HG03521 (cell line): Measurements from ENCODE around the gene LRP5.

ENCODE experiments used
- ATAC-seq: cut with Tn5 transposase; IDR thresholded peaks from one replicate; pipeline ENCODE4 v1.9.1; 2021; ENCODE audit warnings: mild to moderate bottlenecking, moderate library complexity; ENCODE audit not compliant: unreplicated experiment

The LRP5 gene

DNA sequence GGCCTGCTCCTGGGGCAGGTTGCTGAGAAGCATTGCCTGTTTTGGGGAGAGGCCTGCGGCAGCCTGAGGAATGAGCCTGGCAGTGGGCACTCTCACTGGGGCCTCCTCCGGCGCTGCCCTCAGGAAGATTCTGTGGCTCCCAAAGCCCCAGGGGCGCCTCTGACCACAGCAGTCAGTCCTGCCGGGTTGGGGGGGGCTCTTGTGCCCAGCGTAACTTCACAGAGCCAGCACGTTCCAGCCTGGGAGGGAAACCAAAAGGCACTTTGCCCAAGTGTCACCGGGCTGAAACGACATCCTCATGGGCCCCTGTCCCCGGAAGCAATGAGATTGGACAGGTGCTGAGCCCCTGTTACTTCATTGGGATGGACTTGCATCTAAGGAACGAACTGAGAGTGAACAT is 4.3 kb upstream of the LRP5 start:
- ATAC-seq: no peak

DNA sequence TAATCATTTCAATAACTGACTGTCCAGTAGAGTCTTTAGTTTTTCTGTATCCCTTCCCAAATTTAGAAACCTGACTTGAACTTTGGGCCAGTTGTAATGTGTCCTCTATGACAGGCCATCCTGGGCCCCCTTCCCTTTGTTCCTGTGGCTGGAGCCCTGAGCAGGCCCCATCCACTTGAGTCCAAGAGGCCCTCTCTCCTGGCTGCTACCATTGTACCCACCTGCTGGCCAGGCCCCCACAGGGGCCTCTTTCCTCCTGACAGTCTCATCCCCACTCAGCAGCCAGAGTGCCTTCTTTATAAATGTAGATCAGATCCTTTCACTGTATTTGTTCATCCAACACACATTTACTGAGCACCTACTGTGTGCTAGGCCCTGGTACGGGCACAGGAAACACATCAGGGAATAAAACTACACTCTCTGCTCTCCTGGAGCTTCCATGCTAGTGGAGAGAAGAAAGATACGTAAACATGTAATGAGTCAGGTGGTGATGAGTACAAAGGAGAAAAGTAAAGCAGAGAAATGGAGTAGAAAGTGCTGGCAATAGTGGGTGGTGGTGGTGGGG is 2.7 kb upstream of the LRP5 start:
- no peak for ATAC-seq

DNA sequence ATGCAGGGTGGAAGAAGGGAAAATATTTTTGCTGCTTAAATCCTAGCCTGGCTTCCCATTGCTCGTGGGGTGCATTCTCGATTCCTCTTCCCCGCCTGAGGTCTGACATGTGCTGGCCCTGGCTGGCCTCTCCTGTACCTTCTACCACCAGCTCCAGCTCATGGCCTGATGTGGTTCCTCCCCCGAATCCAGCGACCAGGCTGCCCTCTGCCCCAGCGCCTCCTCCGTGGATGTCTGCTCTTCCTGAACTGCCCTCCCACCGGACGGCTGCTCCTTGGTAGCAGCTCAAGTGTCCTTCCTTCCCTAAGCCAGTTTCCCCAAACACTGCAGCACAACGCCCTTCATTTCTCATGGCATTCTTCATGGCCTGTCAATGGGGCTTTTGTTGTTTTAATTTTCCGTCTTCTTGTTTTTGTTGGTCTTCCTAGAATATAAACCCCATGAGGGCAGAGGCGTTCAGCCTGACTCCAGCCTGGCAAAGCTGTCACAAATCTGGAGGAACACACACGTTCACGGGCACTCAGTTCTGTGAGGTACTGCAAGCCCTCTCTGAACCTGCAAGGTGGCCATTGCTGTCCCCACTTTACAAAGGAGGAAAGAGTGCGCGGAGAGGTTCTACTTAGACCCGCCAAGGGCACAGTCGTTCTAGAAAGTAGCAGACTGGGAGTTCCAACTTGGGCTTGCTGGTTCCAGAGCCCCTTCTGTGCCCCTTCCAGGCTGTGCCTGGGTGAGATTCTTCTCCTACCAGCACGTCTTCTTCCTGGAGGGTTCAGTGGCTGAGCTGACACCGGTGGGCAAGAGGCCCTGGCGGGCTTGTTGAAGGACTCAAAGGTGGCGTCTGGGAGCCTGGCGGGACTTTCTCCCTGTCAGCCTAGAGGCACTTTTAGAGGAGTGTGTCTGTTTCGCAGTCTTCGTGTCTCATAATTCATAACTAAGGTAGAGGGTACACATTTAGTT is 953 bp upstream of the LRP5 start:
- no peak for ATAC-seq

DNA sequence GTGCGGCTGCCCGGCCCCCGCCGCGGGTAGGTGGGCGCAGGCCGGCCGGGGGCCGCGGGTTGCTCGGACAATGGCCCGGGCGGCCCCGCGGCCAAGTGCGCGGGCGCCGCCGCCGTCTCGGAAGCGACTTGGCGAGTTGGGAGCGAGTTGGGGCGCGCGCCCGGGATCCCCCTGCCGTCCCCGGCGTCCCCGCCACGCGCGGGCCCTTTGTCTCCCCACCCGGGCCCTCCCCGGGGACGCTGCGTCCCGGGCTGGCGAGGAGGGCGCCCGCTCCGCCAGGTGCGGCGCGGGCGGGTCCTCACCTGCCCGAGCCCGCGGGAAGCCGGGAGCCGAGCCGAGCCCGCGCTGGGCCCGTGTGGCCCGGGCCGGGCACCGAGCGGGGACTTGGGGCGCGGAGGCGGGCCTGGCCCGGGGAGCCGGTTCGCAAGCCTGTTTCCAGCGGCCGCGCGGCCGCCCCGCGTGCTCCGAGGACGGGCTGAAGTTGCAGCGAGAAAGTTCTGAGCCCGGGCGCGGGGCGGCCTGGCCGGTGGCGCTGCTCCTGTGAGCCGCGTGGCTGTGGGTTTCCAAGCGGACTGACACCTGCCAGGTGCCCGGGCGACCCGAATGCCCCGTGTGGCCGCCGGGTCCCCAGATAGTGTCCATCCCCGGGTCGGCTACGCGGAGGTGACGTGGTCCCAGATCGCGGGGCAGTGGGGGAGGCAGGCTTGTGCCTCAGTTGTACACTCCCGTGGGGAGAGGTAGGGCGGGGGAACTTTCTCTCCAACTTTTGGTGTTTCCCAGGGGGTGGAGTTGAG is 586 bp downstream of the LRP5 start:
- ATAC-seq: no peak

DNA sequence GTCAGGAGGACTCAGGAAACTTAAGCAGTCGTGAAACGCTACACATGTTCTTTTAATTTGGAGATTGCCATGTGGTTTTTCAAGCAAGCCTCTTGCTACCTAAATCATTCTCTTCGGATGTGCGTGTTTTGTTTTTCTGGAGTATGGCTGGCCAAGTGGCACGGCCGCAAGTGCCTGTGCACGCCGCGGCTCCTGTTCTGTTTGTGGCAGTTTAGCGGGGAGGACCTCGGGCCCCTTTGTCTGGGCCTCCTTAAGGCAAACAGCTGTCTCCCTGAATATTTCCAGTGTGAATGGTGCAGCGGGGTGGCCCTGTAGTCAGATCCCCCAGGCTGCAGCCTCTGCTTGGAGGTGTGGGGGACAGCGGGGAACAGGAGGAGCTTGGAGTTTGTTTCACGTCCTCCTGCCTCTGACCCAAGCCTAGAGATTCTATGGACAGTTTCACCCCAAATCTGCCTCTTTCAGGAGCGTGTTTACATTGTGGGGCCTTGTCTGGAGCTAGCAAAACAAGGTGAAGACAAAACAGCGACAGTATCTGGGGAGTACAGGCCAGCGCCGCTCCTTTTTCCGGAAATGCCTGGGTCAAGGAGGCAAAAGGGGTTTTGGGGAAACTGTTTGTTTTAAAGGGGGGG is 1.3 kb downstream of the LRP5 start:
- ATAC-seq: no peak

DNA sequence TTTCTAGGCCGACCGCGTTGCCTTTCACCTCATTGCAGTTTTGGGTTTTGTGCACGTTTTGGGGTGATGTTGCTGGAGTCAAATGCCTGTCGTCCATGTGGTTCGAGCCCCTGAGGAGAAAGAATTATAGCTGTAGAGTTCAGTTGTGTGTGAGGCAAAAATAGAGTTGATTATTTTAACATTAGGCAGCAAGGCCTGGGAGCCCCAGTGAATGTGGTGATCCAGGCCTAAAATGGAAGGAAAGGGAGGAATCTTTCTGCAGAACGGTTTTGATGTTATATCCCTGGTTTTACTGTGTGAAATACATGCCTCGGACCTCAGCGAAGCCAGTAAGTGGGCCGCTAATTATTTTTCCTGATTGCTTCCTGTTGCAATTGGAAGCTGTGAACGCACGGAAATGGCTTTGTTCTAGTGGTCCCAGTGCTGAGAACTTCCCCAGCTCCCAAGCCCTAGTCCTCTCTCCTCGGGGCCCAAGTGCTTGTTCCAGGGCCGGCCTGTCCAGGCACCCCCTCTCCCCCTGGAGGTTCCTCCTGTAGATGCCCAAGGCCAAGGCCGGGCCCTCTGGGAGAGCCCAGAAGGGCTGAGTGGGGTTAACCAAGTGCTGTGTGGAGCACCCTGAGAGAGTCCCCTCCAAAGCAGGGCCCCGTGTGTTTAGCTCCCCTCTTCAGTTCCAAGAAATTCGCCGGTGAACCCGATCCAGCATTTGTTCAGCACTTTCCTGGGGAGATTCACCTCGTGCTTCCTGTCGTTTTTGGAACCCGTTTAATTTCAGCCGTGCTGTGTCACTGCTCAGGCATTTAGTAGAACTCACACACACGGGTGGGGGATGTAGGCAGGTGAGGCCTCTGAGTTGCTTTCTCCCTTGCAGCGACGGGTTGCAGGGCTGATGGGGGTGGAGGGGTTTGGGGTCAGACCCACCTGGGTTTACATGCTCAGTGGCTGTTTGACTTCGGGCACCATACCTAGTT is 2.1 kb downstream of the LRP5 start:
- no peak for ATAC-seq

DNA sequence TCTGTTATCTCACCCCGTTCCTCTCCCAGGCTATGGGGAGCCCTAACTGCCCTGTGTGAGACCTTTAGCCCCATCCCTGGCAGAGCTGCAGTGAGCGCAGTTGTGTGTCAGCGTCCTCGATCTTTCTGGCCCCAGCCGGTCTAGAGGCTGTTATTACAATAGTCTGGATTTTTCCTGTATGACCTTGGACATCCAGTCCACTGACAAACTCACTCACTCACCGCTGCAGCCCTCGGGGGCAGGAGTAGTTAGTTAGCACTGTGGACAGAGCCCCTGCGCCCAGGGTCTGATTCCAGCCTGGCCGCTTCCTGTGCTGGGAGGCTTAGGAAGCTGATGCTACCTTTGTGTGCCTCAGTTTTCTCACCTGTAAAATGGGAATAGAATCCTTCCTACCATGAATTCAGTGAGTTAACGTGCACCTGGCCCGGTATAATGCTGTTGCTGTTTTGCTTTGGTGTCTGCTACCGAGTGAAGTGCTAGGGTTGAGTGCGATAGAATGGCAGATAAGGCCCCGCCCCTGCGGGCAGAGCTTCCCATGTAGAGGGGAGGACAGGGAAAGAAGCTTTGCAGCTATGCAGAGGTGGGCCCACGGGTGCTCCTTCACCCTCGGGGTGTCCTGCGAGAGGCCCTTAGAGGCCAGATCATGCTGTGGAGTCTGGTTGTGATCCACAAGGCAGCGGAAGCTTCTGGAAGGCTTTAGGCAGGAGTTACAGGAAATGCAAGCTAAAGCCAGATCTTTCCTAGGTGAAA is 3.0 kb downstream of the LRP5 start:
- ATAC-seq: no peak

DNA sequence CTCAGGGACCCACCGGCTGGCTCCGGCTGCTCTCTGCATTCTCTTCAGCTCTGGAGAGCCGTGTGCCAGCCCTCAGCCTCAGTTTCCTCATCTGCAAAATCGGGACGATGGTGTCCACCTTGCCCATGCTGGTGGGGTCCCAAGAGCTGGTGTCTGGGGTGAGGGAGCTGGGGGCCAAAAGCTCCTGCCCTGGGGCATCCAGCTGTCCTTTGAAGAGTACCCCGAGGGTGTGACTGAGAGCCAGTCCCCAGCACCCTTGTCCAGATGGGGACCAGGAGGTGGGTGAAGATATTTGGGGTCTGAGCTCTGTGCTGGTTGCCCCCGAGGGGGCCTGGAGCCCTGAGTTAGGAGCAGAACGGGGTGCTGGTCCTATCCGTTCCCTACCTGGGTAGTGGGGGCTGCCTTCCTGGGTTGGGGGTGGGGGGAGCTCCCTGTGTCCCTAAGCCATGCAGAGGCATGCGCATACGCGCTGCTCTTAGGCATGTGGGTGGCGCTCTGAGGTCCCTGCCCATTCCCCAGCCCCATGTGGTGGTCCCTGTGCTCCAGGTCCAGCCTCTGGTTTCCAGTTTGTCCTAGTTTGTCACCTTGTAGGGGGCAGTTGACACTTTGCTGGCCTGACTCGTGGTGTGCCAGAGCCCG is 4.9 kb downstream of the LRP5 start:
- no peak for ATAC-seq

DNA sequence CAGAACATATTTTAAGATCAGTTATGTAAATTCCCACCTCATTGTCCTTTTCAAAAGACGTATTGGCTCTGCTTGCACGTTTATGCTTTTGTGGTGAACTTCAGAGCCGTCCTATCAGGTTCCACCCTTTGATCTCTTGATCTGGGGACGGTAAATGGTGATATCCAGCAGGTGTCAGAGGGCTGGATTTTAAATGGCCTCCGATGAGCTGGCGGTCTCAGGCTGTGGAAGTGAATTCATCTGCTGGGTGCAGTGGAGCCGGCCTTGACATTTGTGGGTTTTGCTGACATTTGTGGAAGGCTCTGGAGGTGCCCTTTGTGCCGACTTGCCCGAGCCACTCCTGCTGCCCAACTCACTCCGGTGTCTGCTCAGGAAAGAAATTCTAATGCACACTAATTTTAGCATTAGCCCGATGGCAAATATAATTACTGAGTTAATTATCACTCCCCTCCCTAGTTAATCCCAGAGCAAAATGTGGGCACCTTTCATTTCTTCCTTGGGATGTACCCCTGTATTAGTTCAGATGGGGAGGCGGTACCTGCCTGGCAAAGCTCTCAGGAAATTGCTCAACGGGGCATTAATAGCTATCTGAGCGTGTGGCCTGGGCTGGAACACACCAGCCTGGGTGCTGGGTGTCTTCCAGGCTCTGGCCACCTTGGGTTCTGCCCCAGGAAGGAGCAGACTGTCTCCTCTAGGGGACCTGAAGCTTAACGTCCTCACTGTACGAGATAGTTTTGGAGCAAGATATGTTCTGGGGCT is 9.1 kb downstream of the LRP5 start:
- no peak for ATAC-seq

DNA sequence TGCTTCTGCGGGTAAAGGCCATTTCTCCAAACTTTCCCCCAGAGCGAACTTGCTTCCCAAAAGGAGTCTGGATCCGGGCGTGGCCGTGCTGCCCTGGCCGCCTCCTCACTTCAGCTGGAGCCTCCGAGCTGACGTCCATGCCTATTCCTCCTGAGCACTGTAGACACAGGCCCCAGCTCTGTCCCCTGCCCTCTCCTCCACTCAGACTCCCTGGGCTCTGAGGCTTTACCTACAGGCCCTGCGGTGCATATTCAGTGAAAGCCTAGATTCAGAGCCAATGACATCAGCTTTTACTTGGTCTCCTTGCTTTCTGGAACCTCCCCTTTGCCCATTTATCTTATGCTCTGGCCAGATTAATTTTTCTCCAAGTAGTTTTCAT is 9.7 kb downstream of the LRP5 start:
- no peak for ATAC-seq

DNA sequence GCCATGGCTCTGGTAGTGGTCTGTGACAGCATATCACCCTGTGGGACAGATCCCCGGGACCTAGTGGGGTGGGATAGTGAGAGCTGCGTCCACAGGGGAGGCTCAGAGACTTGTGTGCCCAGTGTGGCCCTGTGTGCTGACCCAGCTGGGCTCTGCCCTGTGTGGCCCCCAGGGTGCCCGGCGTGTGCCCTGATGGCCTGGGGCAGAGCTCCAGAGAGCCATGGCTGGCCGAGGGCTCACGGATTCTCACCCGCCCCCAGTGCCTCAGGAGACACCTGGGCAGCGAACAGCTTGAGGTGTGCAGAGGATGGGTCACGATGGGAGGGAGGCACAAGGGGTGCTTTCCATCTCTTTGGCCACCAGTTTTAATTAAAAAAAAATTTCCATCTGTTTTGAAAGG is 11.8 kb downstream of the LRP5 start:
- no peak for ATAC-seq

DNA sequence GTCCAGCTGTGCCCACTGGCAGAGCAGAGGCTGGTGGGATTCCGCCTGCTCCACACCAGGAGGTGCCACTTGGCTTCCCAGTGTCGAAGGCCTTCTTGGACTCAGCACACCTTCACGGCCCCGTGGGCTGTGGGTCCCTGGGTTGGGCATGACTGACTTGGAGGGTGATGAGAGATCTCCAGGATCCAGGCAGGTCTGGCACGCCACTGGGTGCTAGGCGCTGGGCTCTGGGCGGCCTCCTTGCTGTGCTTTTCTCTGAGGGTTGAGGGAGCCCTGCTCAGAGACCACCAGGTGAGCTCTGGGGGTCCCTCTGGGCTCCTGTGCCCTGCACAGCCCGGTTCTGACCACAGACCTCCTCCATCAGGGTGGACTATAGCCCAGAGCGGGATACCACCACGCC is 12.3 kb downstream of the LRP5 start:
- no peak for ATAC-seq

DNA sequence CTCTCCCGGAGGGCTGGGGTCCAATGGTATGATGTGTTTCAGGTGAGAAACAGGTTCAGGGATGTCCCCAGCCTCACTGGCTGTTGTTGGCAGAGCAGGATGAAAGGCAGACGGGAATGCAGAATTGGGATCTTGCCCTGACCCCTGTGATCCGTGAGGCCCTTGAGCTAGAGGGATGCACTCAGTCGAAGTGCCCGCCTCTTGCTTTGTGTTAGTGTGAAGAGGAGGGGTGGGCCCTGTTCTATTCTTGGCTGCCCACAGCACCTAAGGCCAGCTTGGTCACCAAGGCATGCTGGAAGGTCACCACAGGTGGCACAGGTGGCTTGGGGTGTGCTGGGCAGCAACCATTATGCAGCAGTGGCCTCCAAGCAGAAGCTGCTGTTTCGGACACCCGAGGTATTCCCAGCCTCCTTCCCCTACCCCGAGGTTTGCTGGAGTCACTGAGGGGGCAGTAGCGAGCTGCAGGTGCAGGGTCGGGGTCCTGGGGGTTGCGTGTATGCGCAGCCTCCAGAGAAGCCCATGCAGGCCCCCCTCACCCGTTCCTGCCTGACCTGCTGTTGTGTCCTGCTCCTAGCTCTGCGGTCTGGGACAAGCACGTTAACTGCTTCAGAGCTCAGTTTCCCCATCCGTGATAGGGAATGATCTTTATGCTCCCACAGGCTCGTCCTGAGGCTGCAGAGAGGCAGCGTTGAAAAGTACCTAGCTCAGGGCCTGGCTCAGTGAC is 13.0 kb downstream of the LRP5 start:
- ATAC-seq: no peak

DNA sequence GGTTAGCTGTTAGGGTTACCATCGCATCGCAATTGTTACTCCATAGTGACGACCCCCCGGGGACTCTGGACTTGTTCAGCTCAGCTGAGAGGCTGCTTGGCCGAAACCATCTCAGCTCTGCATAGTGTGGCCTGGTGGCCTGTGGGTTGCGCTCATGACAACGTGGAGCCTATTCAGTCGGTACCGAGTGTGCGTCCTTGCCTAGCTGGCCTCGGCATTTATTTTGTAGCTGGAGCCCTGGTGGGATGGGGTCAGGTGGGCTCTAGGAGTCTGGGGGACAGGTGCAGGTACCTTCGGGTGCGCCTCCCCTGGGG is 13.5 kb downstream of the LRP5 start:
- ATAC-seq: no peak

DNA sequence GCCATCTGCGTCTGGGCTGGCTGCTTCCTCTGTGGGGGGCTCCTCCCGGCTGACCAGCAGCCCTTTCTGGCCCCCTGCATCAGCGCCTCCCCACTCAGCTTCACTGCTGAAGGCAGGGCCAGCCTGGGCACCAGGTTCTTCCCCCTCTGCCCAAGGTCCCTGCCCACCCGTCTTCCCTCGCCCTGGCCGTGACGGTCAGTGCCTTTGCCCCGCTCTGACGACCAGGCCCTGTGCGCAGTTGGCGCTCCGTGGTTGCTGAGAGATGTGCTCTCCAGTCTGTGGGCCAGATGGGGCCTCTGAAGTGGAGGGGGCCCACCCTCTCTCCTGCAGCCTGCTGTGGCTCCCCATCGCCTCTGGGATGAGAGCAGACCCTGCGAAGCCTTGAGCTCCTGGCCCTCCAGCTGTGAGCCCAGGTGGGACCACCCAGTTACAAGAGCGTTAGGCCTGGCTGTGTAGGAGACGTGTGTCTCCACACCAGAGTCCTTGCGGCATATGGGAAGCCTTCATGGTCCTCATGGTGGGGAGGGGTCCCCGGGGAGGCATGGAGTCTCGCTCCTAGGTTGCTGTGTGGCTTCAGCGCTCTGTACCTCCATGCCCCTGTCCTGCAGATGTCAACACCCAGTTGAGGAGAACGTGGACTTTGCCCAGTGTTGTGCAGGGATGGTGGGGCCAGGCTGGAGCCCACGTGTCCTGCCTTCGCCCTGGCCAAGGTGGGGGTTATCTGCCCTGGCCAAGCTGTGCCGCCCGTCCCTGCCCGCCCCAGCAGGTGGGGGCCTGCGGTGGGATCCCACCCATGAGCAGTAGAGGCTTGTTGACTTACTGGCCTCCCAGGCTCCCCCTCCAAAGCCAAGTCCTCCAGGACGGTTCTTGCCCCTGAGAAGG is 14.2 kb downstream of the LRP5 start:
- no peak for ATAC-seq

DNA sequence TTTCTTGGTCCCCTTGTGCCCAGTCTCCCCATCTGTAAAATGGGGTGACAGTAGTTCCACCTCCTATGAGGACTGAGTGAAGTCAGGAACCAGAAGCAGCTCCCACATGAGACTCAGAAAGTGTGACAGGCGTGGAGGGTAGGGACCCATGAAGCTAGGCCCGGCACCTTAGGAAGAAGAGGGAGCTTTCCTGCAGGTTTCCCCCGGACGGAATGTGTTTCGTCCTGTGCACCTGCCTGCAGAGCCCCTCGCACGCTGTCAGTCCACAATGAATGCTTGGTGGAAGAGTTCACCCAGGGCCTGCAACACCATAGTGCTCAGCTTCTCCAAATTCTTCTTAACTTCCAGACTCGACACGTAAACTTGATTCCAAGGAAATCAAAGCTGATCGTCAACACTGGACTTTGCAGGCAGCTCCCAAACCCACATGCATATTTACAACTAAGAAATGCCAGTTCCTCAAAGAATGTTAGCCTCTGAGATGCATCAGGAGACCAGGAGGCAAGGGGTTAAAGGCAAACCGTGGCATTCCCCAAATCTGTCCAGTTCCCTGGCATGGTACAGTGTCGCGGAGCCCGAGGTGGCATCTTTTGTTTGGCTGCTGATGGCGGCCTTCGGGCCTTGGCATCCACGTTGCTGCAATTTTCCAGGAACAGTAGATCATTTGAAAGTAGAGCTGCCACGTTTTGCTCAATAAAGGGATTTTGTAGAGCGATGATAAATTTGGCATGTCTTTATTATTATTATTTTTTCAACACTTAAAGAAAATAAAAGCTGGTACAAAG is 15.4 kb downstream of the LRP5 start:
- ATAC-seq: no peak
